Measurements from ENCODE around the gene TLK2. TPM values are rescaled to one million over a fixed set of nuclear protein-coding genes. Genes with fewer than 3 reads are reported as not detected.

TLK2 gene
- total RNA-seq, 1 experiment from 2014 or later, result 54.6 TPM

DNA sequence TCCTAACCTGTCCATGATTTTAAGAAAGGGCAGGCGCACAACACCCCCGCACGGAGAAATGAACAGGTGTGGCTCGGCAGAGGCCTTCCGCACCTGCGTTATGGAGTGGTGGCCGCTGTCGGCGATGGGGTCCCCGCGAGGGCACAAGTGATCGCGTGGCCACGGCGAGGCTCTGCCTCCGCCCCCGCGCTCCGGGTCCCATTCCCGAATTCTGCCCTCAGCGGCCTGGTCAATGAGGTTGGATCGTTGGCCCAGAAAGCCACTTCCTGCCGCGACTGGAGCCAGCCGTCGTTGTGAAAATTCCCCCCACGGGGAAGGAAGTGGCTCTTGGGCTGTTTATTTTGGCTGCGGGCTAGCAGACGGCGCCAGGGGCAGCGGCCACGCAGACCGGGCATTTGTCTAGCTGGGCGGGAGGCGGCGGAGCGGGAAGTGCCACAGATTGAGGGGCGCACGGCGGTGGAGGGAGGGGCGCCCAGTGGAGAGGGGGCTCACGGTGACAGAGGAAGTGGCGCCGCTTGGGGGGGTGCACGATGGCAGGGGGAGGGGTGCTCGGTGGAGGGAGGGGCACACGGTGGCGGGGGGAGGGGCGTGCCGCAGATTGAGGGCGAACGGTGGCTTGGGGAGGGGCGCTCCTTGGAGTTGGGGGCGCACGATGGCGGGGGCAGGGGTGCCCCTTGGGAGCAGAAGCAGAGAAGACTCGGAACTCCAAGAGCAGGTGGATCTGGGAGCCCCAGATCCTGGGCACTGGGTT lies 173.8 kb downstream of the TLK2 start:
- in situ Hi-C loops (cut with HindIII; ENCODE audit: low pct_unique_long_range_greater_than_20kb, low sequenced_read_pairs), result no loop called here
- 0 out of 2 replicates have a peak, but pooled peaks have one; percentile 6 for TF ChIP-seq TCF7L2 (IDR thresholded peaks at IDR 0.05; ENCODE audit: low read depth, low read length)
- TF ChIP-seq, protein P1, sequence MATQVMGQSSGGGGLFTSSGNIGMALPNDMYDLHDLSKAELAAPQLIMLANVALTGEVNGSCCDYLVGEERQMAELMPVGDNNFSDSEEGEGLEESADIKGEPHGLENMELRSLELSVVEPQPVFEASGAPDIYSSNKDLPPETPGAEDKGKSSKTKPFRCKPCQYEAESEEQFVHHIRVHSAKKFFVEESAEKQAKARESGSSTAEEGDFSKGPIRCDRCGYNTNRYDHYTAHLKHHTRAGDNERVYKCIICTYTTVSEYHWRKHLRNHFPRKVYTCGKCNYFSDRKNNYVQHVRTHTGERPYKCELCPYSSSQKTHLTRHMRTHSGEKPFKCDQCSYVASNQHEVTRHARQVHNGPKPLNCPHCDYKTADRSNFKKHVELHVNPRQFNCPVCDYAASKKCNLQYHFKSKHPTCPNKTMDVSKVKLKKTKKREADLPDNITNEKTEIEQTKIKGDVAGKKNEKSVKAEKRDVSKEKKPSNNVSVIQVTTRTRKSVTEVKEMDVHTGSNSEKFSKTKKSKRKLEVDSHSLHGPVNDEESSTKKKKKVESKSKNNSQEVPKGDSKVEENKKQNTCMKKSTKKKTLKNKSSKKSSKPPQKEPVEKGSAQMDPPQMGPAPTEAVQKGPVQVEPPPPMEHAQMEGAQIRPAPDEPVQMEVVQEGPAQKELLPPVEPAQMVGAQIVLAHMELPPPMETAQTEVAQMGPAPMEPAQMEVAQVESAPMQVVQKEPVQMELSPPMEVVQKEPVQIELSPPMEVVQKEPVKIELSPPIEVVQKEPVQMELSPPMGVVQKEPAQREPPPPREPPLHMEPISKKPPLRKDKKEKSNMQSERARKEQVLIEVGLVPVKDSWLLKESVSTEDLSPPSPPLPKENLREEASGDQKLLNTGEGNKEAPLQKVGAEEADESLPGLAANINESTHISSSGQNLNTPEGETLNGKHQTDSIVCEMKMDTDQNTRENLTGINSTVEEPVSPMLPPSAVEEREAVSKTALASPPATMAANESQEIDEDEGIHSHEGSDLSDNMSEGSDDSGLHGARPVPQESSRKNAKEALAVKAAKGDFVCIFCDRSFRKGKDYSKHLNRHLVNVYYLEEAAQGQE (IDR thresholded peaks at IDR 0.05; ENCODE audit: insufficient read depth in 1 of 2, low read depth in 2 of 2, low read length in 1 of 2), result no peak
- TF ChIP-seq POLR2AphosphoS5 (IDR thresholded peaks at IDR 0.05; ENCODE audit: low read depth, low read length), result peak; percentile 80
- CTCF ChIA-PET, result no interaction called here
- peak; percentile 68 for ATAC-seq
- peak overlapping the region; percentile 47 to 68 for H3K4me3 ChIP-seq (ENCODE audit: low read depth in 2 of 2, low read length in 2 of 2)
- no peak for DNase-seq (ENCODE audit: low read depth, low spot score)
- POLR2A ChIA-PET, result interaction anchor here (0.6 kb wide), 1 partner anchor 9 kb away, joined by 17 read pairs; no protein-coding TSS in a partner anchor
- H3K27me3 ChIP-seq (ENCODE audit: control insufficient read depth, insufficient read depth, low read length), result no peaks in the 10 kb centered on the region
- no peaks in the 10 kb centered on the region for H3K9me3 ChIP-seq (ENCODE audit: control insufficient read depth, insufficient read depth, low read depth, low read length)
- H3K27ac ChIP-seq (ENCODE audit: low read length), result peak overlapping the region; percentile 85
- no TSS peak for BruUV-seq (replicated peaks)
- intact Hi-C loops (cut with micrococcal nuclease; ENCODE audit: unreplicated experiment), result no loop called here
- peaks cover 40% of the 10 kb centered on the region for H3K4me1 ChIP-seq (ENCODE audit: control insufficient read depth, insufficient read depth, low read length)
- no peaks in the 10 kb centered on the region for H3K36me3 ChIP-seq (ENCODE audit: control insufficient read depth, insufficient read depth, low read length)

DNA sequence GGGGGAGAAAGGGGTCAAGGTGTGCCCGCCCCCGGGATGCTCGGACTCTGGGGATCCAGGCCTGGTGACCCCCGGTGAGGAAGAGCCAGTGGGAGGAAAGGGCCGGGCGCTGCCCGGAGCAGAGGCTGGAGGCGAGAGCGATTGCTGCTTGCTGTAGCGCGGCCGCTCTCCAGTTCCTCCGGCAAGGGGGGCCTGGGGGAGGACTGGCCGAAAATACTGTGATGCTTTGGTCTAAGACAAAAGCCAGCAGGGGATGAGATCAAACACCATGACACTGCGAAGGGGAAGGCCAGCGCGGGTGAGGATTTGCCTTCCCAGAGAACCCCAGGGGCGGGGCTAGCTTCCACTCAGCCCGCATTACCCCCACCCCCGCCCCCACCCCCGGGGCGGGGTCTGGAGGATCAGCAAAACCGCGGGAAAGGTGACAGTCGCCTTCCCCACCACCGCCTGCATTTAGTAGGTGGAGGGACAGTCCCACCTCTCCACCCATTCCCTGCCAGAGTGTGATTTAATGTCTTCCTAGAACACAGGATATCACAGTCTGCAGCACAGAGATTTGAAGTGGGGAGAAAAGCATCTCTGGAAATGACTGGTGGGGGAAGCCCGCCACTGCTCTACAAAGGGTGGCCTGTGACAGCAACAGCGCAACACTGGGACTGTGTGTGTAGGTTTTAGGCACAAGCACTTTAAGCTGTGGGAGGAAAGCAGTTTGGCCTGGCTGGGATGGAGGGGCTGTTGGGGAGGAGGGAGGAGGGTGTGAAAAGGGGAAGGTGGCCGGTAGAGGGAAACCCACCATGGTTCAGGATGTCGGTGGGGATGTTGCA lies 174.6 kb downstream of the TLK2 start:
- ATAC-seq, result peak; percentile 80
- intact Hi-C loops (cut with micrococcal nuclease; ENCODE audit: unreplicated experiment) (no loop called here), in situ Hi-C loops (cut with HindIII; ENCODE audit: low pct_unique_long_range_greater_than_20kb, low sequenced_read_pairs) (no loop called here)
- CTCF ChIA-PET, result no interaction called here
- POLR2A ChIA-PET, result interaction anchor here (0.6 kb wide), 1 partner anchor 14 kb away, joined by 4 read pairs; no protein-coding TSS in a partner anchor
- Histone ChIP-seq H3K27ac (ENCODE audit: low read length) (peak overlapping the region; percentile 85), H3K27me3 (ENCODE audit: control insufficient read depth, insufficient read depth, low read length) (no peaks in the 10 kb centered on the region), H3K4me3 (ENCODE audit: low read depth in 2 of 2, low read length in 2 of 2) (peak overlapping the region; percentile 47 to 68), H3K36me3 (ENCODE audit: control insufficient read depth, insufficient read depth, low read length) (no peaks in the 10 kb centered on the region), H3K4me1 (ENCODE audit: control insufficient read depth, insufficient read depth, low read length) (peaks cover 38% of the 10 kb centered on the region), H3K9me3 (ENCODE audit: control insufficient read depth, insufficient read depth, low read depth, low read length) (no peaks in the 10 kb centered on the region)
- no TSS peak for BruUV-seq (replicated peaks)
- TF ChIP-seq, protein P1 (IDR thresholded peaks at IDR 0.05; ENCODE audit: insufficient read depth in 1 of 2, low read depth in 2 of 2, low read length in 1 of 2), result no peak
- TF ChIP-seq, protein P2, sequence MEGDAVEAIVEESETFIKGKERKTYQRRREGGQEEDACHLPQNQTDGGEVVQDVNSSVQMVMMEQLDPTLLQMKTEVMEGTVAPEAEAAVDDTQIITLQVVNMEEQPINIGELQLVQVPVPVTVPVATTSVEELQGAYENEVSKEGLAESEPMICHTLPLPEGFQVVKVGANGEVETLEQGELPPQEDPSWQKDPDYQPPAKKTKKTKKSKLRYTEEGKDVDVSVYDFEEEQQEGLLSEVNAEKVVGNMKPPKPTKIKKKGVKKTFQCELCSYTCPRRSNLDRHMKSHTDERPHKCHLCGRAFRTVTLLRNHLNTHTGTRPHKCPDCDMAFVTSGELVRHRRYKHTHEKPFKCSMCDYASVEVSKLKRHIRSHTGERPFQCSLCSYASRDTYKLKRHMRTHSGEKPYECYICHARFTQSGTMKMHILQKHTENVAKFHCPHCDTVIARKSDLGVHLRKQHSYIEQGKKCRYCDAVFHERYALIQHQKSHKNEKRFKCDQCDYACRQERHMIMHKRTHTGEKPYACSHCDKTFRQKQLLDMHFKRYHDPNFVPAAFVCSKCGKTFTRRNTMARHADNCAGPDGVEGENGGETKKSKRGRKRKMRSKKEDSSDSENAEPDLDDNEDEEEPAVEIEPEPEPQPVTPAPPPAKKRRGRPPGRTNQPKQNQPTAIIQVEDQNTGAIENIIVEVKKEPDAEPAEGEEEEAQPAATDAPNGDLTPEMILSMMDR (IDR thresholded peaks at IDR 0.05), result no peak
- no peak; the same call in 1 of the 2 replicates for TF ChIP-seq TCF7L2 (IDR thresholded peaks at IDR 0.05; ENCODE audit: low read depth, low read length)
- TF ChIP-seq POLR2AphosphoS5 (IDR thresholded peaks at IDR 0.05; ENCODE audit: low read depth, low read length), result no peak
- TF ChIP-seq SIN3A (IDR thresholded peaks at IDR 0.05; ENCODE audit: borderline replicate concordance, insufficient read depth, low read depth, low read length), result no peak
- DNase-seq (ENCODE audit: low read depth, low spot score), result no peak

Measured in Panc1 (cell line).